GM12892 (cell line): ENCODE data around the gene STK32B.

Experiments used
- POLR2AphosphoS5 ChIP-seq: IDR thresholded peaks from 2 replicates; pipeline ENCODE4 v1.6.1; 2011; ENCODE audit warnings: low read depth, low read length, control low read depth
- TAF1 ChIP-seq: IDR thresholded peaks from 2 replicates; pipeline ENCODE4 v1.6.1; 2011; ENCODE audit warnings: low read depth, mild to moderate bottlenecking, control low read depth, low read length, borderline replicate concordance

DNA sequence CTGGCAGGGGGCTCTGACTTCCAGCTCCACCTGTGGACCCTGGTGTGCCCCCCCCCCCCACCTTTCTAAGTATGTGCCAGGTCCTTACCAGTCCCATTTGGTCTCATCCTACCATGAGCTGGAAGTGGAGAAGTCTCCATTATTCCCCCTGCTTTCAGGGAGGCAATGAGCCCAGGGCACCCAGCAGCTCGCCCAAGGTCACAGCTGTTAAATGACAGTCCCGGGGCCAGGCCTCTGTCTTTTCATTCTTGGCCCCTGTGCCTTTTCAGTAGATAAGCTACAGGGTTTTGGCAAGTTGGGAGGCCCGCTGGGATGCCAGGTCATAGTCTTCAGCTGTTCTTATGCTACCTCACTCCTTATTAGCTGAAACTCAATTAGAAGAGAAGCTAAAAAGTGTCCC, 408.0 kb downstream of the STK32B start:
- TF ChIP-seq POLR2AphosphoS5 (no peak), TAF1 (no peak)
